Stimulated activated CD8-positive, alpha-beta memory T cell treated with anti-CD3 and anti-CD28 coated beads, Interleukin-15, amount 100 ng/mL, for 48 hours (primary cell): ENCODE measurements around the gene MTHFD1L.

Experiments
- DNase-seq, 2 donors: peaks; one replicate each; pipeline ENCODE4 v3.0.0-alpha.2; 2020; ENCODE audit warnings: low read depth in 2 of 2

Gene MTHFD1L

GRCh38 chr6:150991487-150991886 is 126.0 kb downstream of the MTHFD1L start:
- no peak for DNase-seq

DNA sequence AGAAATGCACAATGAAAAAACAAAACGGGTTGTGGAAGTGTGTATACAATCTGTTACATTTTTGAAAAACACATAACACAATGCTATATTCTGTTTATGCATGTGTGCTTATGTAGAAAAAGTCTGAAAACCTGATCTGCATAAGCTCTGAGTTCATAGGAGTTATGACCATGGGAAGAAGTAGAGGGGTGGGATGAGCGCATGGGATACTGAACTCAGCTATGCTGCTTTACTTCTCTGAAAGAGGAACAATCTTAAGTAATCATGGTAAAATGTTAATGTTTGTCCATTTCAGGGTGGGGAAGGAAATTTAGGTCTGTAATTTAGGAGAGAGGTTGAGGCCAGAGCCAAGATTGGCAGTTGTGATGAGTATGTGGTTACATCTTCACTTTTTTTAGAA is 126.8 kb downstream of the MTHFD1L start:
- DNase-seq: no peak

DNA sequence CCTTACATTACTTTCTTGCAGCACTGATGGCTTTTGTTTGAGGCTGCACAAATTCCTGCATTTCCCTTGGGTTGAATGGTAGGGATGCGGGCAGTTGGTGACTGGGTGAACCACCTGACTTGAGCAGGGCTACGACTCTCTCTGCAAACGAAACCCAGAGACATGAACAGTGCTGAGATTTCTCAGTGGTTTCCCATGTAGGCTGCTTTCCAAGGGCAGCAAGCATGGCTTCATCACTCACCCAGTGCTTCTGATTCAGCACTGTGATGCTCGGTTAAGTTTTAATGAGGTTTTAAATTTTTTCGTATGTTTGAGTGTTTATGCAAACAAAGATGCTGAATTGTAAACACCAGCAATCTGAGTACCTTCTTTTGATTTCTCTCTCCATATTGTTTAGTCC is 127.2 kb downstream of the MTHFD1L start:
- DNase-seq: no peak

DNA sequence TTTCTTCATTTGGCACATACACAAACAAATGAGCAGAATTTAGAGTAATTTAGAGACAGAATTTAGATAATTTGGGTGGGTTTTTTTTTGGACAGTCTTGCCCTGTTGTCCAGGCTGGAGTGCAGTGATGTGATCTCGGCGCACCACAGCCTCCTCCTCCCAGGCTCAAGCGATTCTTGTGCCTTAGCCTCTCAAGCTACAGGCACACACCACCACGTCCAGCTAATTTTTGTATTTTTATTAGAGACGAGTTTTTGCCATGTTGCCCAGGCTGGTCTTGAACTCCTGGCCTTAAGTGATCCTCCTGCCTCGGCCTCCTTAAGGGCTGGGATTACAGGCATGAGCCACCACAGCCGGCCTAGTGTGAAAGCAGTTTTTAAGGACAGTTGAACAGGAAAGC is 127.8 kb downstream of the MTHFD1L start:
- DNase-seq: no peak

- DNase-seq: no peak
Measured at GRCh38 chr6:150994026-150994425, 128.5 kb downstream of the MTHFD1L start.

- DNase-seq: no peak
Measured at GRCh38 chr6:150996968-150997367, 131.5 kb downstream of the MTHFD1L start.

- no peak for DNase-seq
Measured at GRCh38 chr6:150999107-150999506, 133.6 kb downstream of the MTHFD1L start.

DNA sequence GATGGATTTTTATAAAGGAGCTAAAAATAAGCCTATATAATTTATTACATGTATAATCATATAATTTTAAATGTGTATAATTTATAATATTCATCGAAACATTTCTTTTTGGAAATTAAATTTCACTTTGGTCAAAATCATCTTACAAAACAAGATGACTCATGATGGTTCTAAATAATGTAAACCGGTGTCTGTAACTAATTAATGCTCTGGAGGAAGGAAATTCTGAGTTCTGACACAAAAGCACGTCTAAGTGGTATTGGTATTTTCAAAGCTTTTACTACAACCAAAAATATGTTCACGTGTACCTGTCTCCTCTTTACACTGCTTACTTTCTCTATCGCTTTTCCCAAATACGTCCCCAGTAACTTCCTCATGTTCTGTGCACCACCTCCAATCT is 134.1 kb downstream of the MTHFD1L start:
- DNase-seq: no peak

DNA sequence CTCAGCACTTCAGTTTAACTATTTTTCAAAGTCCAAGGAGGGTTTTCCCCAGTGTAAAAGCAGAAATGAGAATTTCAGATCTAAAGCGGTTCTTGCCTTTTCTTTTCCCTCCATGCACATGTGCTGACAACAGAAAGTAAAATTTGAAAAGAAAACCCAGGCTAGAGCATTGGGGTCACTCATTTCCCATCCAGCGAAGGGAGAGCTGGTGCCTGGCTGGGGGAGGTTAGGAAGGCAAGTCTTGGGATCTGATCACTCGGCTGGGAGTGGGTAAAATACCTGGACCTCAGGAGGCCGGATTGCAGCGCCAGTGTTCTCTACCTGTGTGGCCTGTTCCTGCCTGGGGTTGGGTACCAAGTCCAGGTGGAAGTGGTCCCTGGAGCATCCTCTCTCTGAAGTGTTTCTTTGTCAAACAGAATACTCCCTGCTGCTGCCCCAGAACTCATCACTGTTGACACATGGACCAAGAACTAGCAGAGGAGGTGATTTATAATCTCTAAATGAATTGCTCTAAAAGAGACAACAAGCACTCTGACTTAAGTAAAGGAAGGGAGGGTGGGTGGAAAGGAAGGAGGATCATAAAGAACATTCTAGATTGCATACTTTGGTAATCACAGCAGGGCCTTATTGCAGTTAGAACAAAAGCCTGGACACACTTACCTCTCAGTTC is 136.0 kb downstream of the MTHFD1L start:
- DNase-seq: no peak

GRCh38 chr6:151002057-151002450 is 136.6 kb downstream of the MTHFD1L start:
- DNase-seq: no peak

DNA sequence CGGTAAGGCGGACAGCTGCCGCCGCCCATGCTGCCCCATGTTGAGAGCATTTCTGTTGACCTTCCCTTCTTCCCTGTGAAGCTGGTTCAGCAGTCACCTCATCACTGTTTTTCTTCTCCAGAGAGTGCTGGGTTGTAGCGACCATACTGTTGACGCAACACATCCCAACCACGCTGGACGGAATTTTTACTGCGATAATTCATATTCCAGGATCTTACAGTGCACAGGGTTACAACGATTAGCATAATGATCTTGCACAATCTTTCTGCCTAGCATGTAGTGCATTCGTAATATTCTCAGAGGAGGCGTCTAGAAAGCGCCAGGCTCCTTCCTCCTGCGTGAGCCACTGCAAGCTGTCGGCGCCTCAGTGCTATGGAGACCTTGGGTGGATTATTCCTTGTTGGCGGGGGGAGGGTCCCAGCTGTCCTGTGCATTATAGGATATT is 137.0 kb downstream of the MTHFD1L start:
- no peak for DNase-seq

GRCh38 chr6:151004383-151005024 is 139.0 kb downstream of the MTHFD1L start:
- DNase-seq: no peak

DNA sequence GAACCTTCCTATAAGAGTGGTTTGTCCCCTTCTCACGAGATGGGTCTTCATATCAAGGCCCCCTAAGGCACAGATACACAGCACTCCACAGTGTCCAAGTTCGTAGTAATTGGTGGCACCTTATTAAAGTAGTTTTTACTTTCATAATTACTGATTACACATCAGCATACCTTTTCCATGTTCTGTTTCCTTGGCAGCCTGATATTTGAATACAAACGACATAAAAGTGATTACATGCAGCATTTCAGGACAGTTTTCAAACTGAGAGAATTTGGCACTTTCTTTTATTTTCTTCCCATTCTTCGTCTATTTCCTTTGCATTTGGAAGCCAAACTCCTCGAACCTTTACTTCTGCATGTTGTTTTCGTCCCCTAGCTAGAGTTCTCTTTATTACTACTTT is 139.7 kb downstream of the MTHFD1L start:
- DNase-seq: no peak

- no peak for DNase-seq
Measured at GRCh38 chr6:151005896-151006632, 140.6 kb downstream of the MTHFD1L start.

DNA sequence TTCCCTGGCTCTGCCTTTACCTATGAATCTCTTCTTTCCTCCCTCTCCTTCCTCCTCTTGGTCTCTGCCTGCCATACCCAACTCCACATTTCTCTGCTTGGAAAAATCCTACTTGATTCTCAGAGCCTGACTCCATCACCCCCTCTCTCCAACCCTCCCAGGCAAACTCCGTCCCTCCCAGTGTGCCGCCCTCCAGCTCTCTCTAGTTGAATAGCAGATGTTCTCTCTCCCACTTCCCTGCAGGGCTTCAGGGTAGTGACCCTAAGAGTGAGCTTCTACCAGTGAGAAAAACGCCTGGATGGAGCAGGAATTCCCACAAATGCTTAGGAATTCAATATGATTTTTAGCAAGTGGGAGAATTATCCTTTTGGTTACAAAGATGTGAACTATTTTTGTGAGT is 141.6 kb downstream of the MTHFD1L start:
- DNase-seq: no peak

DNA sequence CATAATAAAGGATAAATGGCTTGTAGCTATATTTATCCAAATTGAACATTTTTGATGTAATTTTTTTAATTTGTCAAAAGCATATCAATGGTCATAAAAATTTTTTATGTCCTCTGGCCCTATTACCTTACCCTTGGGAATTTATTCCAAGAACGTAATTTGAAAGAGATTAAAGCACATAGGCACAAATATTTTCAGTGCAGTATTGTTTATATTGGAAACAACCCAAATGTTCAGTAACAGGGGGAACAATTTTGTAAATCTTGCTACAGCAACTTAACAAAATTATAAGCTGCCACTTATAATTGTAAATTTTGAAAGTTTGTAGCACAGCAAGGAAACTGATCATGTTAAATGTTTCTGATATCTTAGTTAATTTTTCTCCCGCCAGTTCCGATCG is 142.4 kb downstream of the MTHFD1L start:
- no peak for DNase-seq

DNA sequence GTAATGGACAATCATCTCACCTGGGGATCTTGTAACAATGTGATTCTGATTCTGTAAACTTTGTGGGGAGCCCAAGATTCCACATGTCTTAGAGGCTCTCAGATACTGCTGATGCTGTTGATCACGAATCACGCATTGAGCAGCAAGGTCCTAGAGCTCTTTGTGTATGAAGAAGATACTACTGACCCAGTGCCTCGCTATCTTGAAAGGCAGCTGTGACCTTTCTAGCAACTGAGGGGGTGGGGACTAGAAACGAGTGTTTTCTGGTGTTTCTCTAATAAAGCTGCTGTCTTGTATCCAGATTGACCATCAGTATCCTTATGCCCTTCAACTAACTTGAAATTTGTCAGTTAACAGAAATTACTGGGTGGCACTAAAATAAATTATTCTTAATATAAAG is 142.9 kb downstream of the MTHFD1L start:
- no peak for DNase-seq

GRCh38 chr6:151009576-151009975 is 144.1 kb downstream of the MTHFD1L start:
- DNase-seq: no peak

GRCh38 chr6:151010071-151010470 is 144.6 kb downstream of the MTHFD1L start:
- no peak for DNase-seq

DNA sequence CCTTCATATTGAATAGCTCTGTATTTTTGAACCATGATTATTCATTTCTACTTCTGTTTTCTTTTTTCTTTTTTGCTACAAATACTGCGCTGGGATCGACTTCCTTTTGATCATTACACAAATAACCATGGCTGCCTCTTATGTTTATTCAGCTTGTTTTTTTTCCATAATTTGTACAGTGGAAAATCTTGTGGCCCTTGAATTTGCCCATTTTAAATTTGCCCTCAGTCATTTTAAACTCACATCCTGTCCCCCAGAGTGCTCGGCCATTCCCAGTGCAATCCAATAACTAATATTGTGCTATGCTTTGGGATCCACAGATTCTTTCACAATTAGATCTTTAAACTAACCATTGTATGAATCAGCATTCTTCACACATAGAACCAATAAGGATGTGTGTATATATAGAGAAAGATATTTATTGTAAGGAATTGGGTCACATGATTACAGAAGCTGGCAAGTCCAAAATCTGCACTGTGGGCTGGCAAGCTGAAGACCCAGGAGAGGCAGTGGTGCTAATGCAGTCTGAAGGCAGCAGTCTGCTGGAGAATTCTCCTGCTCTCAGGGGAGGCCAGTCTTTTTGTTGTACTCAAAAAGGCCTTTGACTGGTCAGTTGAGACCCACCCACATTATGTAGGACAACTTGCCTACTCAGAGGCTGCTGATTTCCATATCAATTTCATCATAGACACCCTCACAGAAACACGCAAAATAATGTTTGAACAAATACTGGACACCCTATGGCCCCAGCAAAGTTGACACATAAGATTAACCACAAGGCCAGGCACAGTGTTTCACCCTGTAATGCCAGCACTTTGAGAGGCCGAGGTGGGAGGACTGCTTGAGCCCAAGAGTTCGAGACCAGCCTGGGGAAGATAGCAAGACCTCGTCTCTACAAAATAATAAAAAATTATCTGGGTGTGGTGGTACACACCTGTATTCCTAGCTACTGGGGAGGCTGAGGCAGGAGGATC is 147.1 kb downstream of the MTHFD1L start:
- DNase-seq: no peak

DNA sequence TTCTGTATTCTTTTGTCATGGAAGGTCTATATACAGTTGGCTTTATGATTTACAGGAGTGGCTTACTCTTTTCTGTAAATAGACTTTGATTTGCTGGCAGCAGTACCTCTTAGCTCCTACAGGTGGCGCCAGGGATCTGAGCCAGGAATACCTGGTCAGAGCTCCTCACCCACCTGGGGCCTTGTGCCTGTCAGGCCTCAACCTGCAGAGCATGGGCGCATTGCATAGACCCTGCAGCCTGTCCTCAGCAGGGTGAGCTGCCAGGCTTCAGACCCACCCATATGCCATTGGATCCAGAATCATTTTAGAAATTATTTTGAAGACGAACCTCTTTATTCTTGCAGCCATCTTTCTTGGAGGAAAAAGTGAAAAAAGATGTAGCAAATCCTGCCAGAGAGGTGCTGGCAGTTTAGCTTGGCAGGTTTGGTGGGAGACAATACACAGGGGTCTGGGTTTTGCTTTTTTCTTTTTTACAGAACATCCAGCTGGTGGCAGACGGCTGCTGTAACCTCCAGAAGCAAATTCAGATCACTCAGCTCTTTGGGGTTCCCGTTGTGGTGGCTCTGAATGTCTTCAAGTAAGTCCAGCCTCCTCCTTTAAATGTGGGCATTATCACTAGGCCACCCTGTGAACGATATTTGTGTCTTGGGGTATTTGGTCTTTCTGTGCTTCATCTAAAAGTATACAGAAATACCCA is 149.1 kb downstream of the MTHFD1L start:
- DNase-seq: no peak
